Measurements from ENCODE around the gene ITPR2. TPM values are rescaled to one million over a fixed set of nuclear protein-coding genes. Genes with fewer than 3 reads are reported as not detected.
A peak's percentile ranks its signal among the peaks of the same experiment; 100 is the strongest.
"Not testable (repeated sequence)": the region's sequence is repeated elsewhere in the genome, so short reads cannot be mapped to it uniquely, and the experiment has no call there.

The ITPR2 gene
- total RNA-seq, 1 donor from 2014 or later, result 77.9 TPM

- H3K9me3 Mint-ChIP-seq (ENCODE audit: unreplicated experiment), result no peaks in the 10 kb centered on the region
- no peaks in the 10 kb centered on the region for H3K36me3 Mint-ChIP-seq (ENCODE audit: unreplicated experiment)
- no peak overlapping the region for H3K4me3 Mint-ChIP-seq (ENCODE audit: unreplicated experiment)
- H3K27ac Mint-ChIP-seq (ENCODE audit: unreplicated experiment), result no peak overlapping the region
- DNase-seq, result no peak
- TF ChIP-seq, protein P1, sequence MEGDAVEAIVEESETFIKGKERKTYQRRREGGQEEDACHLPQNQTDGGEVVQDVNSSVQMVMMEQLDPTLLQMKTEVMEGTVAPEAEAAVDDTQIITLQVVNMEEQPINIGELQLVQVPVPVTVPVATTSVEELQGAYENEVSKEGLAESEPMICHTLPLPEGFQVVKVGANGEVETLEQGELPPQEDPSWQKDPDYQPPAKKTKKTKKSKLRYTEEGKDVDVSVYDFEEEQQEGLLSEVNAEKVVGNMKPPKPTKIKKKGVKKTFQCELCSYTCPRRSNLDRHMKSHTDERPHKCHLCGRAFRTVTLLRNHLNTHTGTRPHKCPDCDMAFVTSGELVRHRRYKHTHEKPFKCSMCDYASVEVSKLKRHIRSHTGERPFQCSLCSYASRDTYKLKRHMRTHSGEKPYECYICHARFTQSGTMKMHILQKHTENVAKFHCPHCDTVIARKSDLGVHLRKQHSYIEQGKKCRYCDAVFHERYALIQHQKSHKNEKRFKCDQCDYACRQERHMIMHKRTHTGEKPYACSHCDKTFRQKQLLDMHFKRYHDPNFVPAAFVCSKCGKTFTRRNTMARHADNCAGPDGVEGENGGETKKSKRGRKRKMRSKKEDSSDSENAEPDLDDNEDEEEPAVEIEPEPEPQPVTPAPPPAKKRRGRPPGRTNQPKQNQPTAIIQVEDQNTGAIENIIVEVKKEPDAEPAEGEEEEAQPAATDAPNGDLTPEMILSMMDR (IDR thresholded peaks at IDR 0.05; ENCODE audit: partially characterized antibody, unreplicated experiment), result no peak
- H3K27me3 Mint-ChIP-seq (ENCODE audit: unreplicated experiment), result no peaks in the 10 kb centered on the region
- H3K4me1 Mint-ChIP-seq (ENCODE audit: low read depth, unreplicated experiment), result peaks cover 35% of the 10 kb centered on the region
Measured at GRCh38 chr12:26610774-26611173, 222.2 kb downstream of the ITPR2 start.

GRCh38 chr12:26609986-26610385 lies 223.0 kb downstream of the ITPR2 start:
- Mint-ChIP-seq H3K4me3 (ENCODE audit: unreplicated experiment) (no peak overlapping the region), H3K9me3 (ENCODE audit: unreplicated experiment) (no peaks in the 10 kb centered on the region), H3K27me3 (ENCODE audit: unreplicated experiment) (no peaks in the 10 kb centered on the region), H3K4me1 (ENCODE audit: low read depth, unreplicated experiment) (peaks cover 35% of the 10 kb centered on the region), H3K36me3 (ENCODE audit: unreplicated experiment) (no peaks in the 10 kb centered on the region), H3K27ac (ENCODE audit: unreplicated experiment) (no peak overlapping the region)
- DNase-seq, result no peak
- TF ChIP-seq, protein P1 (IDR thresholded peaks at IDR 0.05; ENCODE audit: partially characterized antibody, unreplicated experiment), result no peak

DNA sequence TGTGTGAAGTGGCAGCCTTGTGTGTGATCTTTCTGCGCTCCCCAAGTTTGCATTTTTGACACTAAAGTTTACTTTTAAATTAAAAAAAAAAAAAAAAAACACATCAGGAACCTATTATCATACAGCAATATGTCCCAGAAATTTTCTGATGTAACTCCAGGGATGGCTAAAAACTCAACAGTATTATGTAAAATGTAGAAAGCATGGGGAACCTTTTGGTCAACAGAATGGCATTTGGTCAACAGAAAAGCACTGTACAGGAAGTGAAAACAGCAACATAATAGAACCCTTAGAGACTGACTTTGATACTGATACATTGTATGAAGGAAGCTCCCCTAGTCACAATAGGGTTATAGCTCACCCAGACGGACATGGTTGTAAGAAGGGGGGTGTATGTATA lies 224.3 kb downstream of the ITPR2 start:
- no peaks in the 10 kb centered on the region for H3K27me3 Mint-ChIP-seq (ENCODE audit: unreplicated experiment)
- H3K4me3 Mint-ChIP-seq (ENCODE audit: unreplicated experiment), result peak overlapping the region; percentile 20
- H3K27ac Mint-ChIP-seq (ENCODE audit: unreplicated experiment), result peak overlapping the region; percentile 85
- TF ChIP-seq, protein P1 (IDR thresholded peaks at IDR 0.05; ENCODE audit: partially characterized antibody, unreplicated experiment), result no peak
- no peak for DNase-seq
- H3K36me3 Mint-ChIP-seq (ENCODE audit: unreplicated experiment), result no peaks in the 10 kb centered on the region
- no peaks in the 10 kb centered on the region for H3K9me3 Mint-ChIP-seq (ENCODE audit: unreplicated experiment)
- peaks cover 26% of the 10 kb centered on the region for H3K4me1 Mint-ChIP-seq (ENCODE audit: low read depth, unreplicated experiment)

DNA sequence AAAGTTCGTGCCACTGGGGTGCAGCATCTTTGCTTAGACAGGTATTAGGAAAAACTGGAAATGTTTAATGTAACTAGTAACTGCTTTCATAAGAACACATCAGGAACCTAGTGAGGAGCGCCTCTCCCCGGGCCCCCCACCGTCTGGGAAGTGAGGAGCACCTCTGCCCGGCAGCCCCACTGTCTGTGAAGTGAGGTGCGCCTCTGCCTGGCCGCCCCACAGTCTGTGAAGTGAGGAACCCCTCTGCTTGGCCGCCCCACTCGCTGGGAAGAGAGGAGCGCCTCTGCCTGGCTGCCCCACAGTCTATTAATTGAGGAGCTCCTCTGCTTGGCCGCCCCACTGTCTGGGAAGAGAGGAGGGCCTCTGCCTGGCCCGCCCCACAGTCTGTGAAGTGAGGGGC lies 224.7 kb downstream of the ITPR2 start:
- H3K9me3 Mint-ChIP-seq (ENCODE audit: unreplicated experiment), result no peaks in the 10 kb centered on the region
- TF ChIP-seq, protein P1 (IDR thresholded peaks at IDR 0.05; ENCODE audit: partially characterized antibody, unreplicated experiment), result no peak
- peaks cover 23% of the 10 kb centered on the region for H3K4me1 Mint-ChIP-seq (ENCODE audit: low read depth, unreplicated experiment)
- no peak overlapping the region for H3K4me3 Mint-ChIP-seq (ENCODE audit: unreplicated experiment)
- DNase-seq, result no peak
- H3K27me3 Mint-ChIP-seq (ENCODE audit: unreplicated experiment), result no peaks in the 10 kb centered on the region
- H3K36me3 Mint-ChIP-seq (ENCODE audit: unreplicated experiment), result no peaks in the 10 kb centered on the region
- H3K27ac Mint-ChIP-seq (ENCODE audit: unreplicated experiment), result no peak overlapping the region

DNA sequence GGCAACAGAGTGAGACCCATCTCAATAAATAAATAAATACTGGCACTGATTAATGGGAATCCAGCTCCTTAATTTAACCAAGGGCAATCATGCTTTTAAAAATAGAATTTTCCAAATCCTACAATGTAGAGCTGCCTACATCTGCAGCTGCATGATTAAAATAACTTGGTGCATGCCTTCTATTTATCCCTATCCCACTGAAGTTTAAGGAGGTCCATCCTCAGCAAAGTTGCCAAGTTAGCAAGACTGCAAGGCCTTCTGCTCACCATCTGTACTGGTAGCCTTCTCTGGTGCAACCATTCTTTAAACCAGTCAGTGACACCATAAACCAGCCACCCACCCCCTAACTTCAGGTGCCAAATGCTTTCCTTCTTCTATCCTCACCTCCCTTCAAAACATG lies 226.1 kb downstream of the ITPR2 start:
- TF ChIP-seq, protein P1 (IDR thresholded peaks at IDR 0.05; ENCODE audit: partially characterized antibody, unreplicated experiment), result no peak
- Mint-ChIP-seq H3K36me3 (ENCODE audit: unreplicated experiment) (peaks cover 1% of the 10 kb centered on the region), H3K4me3 (ENCODE audit: unreplicated experiment) (no peak overlapping the region), H3K9me3 (ENCODE audit: unreplicated experiment) (no peaks in the 10 kb centered on the region), H3K27me3 (ENCODE audit: unreplicated experiment) (no peaks in the 10 kb centered on the region), H3K27ac (ENCODE audit: unreplicated experiment) (no peak overlapping the region), H3K4me1 (ENCODE audit: low read depth, unreplicated experiment) (peaks cover 23% of the 10 kb centered on the region)
- DNase-seq, result no peak

- not testable (repeated sequence) for H3K9me3 Mint-ChIP-seq (ENCODE audit: unreplicated experiment); H3K27me3 Mint-ChIP-seq (ENCODE audit: unreplicated experiment); DNase-seq; H3K4me3 Mint-ChIP-seq (ENCODE audit: unreplicated experiment); H3K27ac Mint-ChIP-seq (ENCODE audit: unreplicated experiment); H3K36me3 Mint-ChIP-seq (ENCODE audit: unreplicated experiment)
- H3K4me1 Mint-ChIP-seq (ENCODE audit: low read depth, unreplicated experiment), result peaks cover 17% of the 10 kb centered on the region
Measured at GRCh38 chr12:26604813-26605212, 228.2 kb downstream of the ITPR2 start.

Data from glutamatergic neuron (in vitro differentiated cells).